Endometrial microvascular endothelial cells (primary cell): ENCODE results near the gene SCN1B. TPM values are rescaled to one million over a fixed set of nuclear protein-coding genes. Genes with fewer than 3 reads are reported as not detected.
"Not testable (repeated sequence)": the region's sequence is repeated elsewhere in the genome, so short reads cannot be mapped to it uniquely, and the experiment has no call there.

ENCODE experiments used
- in situ Hi-C: cut with HindIII; loops from 2 replicates; pipeline ENCODE4 v1.10.0; 2017; ENCODE audit warnings: low sequenced_read_pairs, low pct_unique_long_range_greater_than_20kb; ENCODE audit errors: inconsistent ontology term
- total RNA-seq: library from RNA; depleted of rRNA; stranded (reverse); fragments of >200 nt; gene quantifications from one replicate; pipeline ENCODE4 v1.2.3, GENCODE V29; 2015; ENCODE audit errors: inconsistent ontology term

Gene SCN1B
- total RNA-seq, 1 donor from 2014 or later: 11.1 TPM

- in situ Hi-C loops: no loop called here
These were observed 30.6 kb upstream of the SCN1B start, which contains the start of gene GRAMD1A for GRCh38 chr19:34999498-35000337. Gene GRAMD1A (plus strand): TSS chr19:35000323. CDS start chr19:35000479, 156 bp downstream.

DNA sequence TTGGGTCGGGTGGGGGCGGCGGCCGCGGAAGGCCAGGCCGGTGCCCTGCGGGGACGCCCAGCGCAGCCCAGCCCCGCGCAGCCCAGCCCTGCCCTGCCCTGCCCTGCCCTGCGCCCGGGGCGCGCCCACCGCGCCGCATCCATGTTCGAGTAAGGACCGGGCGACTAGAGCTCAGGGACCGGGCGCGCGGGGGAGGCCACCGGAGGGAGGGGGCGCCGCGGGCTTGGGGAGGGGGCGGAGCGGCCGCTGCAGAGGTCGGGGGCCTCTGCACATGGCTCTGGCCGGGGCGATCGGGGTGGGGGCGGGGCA, 30.0 kb upstream of the SCN1B start:
- in situ Hi-C loops: no loop called here

- in situ Hi-C loops: no loop called here
These were observed 29.4 kb upstream of the SCN1B start for GRCh38 chr19:35000647-35001501.

DNA sequence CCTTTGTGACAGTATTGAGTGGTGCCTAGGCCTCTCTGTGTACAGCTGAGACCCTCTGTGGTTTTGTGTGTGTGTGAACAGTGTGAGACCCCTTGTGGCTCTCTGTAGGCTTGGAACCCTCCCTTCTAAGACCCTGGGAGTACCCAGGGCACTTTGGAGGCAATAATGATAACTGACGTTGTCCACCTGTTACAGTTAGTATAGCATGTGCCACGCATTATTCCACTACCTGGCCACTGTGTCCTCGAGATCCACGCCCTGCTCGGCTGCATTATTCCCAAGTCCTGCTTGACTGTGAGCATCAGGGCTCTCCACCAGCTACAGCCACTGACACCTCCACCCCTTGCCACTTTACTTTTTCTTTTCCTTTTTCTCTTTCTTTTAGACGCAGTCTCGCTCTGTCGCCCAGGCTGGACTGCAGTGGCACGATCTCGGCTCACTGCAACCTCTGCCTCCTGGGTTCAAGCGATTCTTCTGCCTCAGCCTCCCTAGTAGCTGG, 28.2 kb upstream of the SCN1B start:
- in situ Hi-C loops: no loop called here

- in situ Hi-C loops: no loop called here
These were observed 25.6 kb upstream of the SCN1B start for GRCh38 chr19:35004517-35005255.

DNA sequence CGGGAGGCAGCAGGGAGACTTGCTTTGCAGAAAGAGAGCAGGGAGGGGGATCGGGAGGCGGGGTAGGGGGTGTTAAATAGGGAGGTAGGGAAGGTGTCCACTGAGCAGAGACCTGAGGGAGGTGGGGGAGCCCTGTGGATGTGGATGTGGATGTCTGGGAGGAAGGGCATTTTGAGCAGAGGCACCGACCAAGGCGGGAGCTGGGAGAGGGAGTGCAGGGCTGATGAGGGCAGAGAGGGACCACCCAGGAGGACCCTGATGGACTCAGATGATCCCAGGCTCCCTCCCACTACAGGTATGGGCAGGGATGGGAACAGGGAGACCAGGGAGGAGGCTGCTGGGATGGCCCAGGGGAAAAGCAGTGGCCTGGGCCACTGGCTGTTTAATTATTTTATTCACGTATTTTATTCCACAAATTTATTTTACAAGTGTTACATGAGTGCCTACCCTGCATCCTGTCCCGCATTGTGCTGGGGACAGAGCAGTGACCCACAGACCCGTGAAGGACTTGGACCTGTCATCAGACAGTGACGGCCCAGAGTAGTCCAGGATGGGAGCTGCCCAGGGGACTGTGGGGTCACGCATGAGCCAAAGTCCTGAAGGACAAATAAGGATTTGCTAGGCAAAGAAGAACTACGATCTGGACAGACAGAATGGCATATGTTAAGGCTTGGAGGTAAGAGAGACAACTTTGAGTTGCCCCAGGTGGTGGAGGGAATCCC, 24.9 kb upstream of the SCN1B start:
- in situ Hi-C loops: no loop called here

DNA sequence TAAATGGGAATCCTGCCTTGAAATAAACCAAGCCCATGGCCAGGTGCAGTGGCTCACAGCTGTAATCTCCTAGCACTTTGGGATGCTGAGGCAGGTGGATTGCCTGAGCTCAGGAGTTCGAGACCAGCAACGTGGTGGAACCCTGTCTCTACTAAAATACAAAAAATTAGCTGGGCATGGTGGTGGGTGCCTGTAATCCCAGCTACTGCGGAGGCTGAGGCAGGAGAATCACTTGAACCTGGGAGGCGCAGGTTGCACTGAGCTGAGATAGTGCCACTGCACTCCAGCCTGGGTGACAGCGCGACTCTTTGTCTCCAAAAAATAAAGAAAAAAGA, 24.3 kb upstream of the SCN1B start:
- in situ Hi-C loops: not testable (repeated sequence)

GRCh38 chr19:35006342-35006998, 23.8 kb upstream of the SCN1B start:
- in situ Hi-C loops: no loop called here

DNA sequence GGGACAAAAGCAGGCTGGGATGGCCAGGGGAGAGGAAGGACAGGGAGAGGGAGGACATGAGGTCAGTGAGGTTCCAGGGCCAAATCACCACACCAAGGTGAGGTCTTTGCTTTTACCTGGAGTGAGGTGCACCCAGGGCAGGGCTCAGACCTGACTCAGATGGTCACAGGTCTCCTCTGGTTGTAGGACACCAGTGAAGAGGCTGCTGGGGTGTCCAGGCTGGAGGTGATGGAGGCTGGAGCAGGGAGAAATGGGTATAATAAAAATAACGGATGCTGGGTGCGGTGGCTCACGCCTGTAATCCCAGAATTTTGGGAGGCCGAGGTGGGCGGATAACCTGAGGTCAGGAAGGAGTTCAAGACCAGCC, 23.3 kb upstream of the SCN1B start:
- in situ Hi-C loops: no loop called here

DNA sequence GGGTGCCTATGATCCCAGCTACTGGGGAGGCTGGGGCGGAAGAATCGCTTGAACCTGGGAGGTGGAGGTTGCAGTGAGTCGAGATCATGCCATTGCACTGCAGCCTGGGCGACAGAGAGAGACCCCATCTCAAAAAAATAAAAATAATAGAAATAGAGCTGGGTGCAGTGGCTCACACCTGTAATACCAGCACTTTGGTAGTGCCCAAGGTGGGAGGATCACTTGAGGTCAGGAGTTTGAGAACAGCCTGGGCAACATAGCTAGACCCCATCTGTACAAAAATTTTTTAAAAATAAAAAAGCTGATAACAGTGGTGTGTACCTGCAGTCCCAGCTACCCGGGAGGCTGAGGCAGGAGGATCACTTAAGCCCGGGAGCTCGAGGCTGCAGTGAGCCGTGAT, 22.8 kb upstream of the SCN1B start:
- in situ Hi-C loops: not testable (repeated sequence)

- in situ Hi-C loops: no loop called here
These were observed 21.4 kb upstream of the SCN1B start for GRCh38 chr19:35008891-35009341.

- in situ Hi-C loops: no loop called here
These were observed 20.6 kb upstream of the SCN1B start for GRCh38 chr19:35009424-35010415.

GRCh38 chr19:35011091-35011689, 19.1 kb upstream of the SCN1B start:
- in situ Hi-C loops: no loop called here

DNA sequence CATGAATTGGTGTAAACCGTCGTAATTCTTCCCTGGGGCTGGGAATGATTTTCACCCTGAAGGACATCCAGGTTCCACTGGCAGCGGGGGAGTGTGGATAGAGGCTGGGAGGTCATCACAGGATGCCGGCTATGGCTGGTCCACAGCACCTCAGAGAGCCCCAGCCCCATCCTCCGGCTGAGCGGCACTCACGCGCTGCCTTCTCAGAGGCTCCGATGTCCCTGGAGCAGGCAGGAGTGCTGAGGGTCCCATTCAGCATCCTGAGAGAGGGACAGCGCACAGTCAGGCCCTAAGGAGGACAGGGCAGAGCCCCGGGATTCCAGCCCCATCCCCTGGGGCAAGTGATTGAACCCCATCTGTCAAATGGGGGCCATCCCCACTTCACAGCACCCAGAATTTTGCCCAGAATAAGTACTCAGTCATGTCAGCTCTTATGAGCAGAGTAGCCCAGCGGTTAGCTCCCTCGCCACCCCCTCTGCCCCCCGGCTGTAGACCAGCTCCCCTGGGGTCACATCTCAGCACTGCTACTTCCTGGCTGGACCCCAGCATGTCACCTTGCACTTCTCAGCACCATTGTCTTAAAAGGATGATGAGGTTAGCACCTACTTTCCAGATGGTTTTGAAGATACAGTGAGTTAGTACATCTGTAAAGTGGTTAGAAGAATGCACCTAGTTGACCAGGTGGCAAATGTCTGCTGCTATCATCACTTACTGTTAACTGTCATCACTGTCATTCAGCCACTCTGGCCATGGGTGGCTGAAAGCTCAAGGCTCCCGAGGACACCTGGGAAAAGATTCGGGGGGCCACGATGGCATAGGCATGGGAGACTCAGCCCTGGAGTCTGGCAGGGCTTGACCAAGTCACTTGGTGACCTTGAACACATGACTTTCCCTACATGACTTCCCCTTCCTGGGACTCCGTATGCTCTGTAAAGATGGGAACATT, 18.3 kb upstream of the SCN1B start:
- in situ Hi-C loops: no loop called here

DNA sequence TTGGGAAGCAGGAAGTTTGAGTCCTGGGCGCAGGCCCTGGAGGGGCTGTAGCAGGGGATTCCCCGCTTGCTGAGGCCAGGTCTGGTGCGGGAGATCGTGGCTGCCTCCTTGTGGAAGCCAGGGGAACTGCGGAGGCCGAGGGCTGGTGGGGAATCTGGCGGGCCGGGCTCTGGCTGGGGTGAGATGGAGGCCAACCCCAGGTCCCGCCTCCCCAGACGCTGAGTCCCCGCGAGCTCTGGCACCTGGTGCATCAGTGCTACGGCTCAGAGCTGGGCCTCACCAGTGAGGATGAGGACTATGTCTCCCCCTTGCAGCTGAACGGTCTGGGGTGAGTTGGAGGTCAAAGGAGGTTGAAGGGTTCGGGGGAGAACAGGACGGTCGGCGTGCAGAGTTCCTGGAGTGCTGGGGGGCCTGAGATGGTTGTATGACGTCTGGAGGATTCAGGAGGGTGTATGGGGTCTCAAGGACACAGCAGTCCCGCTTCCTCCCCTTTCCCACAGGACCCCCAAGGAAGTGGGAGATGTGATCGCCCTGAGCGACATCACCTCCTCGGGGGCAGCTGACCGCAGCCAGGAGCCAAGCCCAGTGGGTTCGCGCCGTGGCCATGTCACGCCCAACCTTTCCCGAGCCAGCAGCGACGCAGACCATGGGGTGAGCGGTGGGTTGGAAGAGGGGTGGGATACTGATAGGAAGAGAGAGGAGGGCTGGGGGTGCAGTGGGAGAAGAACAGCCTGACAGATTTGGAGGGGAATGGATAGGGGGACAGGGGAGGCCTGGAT, 17.0 kb upstream of the SCN1B start:
- in situ Hi-C loops: no loop called here
